Body of pancreas (tissue), 4 donors: ENCODE results near the gene CDH4.

Source experiments
- POLR2A ChIP-seq, 3 donors: fragments of 450-650 bp; IDR thresholded peaks; one replicate each; pipeline ENCODE4 v1.6.1; 2016; ENCODE audit warnings: antibody characterized with exemption in 3 of 3, mild to moderate bottlenecking in 2 of 3
- TF ChIP-seq, protein P1 (sequence below), 7 experiments: fragments of 450-650 bp in 4 of 7; fragments of 200-600 bp in 3 of 7; sonication (generic) in 3 of 7; IDR thresholded peaks; one replicate each; pipeline ENCODE4 v1.5.1; 2016 to 2019; ENCODE audit warnings: antibody characterized with exemption in 7 of 7

DNA sequence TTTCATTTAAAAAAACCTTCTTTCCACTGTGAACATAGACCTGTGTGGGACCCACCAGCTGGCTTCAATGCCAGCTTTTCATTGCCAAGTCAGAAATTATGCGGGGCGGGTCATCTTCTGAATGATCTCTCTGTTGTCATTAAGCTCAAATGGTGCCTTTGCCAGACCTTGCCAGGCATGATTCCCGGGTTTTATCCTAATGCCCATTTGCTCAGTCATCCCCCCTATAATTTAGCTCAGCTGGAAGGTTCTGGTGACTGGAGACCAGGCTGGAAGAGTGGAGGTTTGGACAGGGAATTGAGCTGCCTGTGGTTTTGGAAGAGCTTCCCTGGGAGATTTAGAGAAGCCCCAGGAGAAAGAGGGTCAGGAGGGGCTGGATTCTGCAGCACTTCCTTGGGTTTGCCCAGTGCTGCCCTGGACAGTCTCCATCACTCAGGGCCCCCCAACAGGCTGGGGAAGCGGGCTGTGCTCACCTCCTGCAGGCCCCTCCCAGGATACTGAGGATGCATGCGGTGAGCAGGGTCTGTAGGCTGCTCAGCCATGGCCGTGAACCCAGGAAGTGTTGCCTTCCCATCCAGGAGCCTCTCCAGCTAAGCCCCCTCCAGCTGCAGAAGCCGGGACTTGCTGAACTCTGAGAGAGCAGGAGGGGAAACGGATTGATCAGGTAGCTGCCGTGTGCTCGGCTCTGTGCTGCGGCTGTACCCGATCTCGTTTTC is 273.0 kb downstream of the CDH4 start:
- TF ChIP-seq, protein P1, sequence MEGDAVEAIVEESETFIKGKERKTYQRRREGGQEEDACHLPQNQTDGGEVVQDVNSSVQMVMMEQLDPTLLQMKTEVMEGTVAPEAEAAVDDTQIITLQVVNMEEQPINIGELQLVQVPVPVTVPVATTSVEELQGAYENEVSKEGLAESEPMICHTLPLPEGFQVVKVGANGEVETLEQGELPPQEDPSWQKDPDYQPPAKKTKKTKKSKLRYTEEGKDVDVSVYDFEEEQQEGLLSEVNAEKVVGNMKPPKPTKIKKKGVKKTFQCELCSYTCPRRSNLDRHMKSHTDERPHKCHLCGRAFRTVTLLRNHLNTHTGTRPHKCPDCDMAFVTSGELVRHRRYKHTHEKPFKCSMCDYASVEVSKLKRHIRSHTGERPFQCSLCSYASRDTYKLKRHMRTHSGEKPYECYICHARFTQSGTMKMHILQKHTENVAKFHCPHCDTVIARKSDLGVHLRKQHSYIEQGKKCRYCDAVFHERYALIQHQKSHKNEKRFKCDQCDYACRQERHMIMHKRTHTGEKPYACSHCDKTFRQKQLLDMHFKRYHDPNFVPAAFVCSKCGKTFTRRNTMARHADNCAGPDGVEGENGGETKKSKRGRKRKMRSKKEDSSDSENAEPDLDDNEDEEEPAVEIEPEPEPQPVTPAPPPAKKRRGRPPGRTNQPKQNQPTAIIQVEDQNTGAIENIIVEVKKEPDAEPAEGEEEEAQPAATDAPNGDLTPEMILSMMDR (IDR thresholded peaks at IDR 0.05): no peak
- TF ChIP-seq POLR2A (IDR thresholded peaks at IDR 0.05): no peak
